Uterus (tissue), 4 donors: ENCODE results near the gene TDRD9. TPM values are rescaled to one million over a fixed set of nuclear protein-coding genes. Genes with fewer than 3 reads are reported as not detected.

Experiments
- DNase-seq, 2 donors: peaks; one replicate each; pipeline ENCODE4 v3.0.0-alpha.2; 2019 to 2020
- H3K27ac ChIP-seq, 2 donors: fragments of 200-600 bp; sonication (generic); 1 replicate in 1 of 2; 2 replicates in 1 of 2; pipeline ENCODE4 v1.5.1; 2016 to 2018
- H3K27me3 ChIP-seq, 2 donors: fragments of 200-600 bp; sonication (generic); one replicate each; pipeline ENCODE4 v1.5.1; 2018 to 2019; ENCODE audit warnings: control low read depth in 1 of 2
- H3K36me3 ChIP-seq, 2 donors: fragments of 200-600 bp; sonication (generic); one replicate each; pipeline ENCODE4 v1.5.1; 2019; ENCODE audit warnings: control low read depth in 1 of 2
- H3K4me1 ChIP-seq, 2 donors: fragments of 200-600 bp; sonication (generic); one replicate each; pipeline ENCODE4 v1.5.1; 2018 to 2019; ENCODE audit warnings: control low read depth in 1 of 2
- H3K4me3 ChIP-seq, 2 donors: fragments of 200-600 bp; sonication (generic); 1 replicate in 1 of 2; 2 replicates in 1 of 2; pipeline ENCODE4 v1.5.1; 2018 to 2019; ENCODE audit warnings: mild to moderate bottlenecking in 1 of 2
- H3K9me3 ChIP-seq, 2 donors: fragments of 200-600 bp; sonication (generic); one replicate each; pipeline ENCODE4 v1.5.1; 2019; ENCODE audit warnings: control low read depth in 1 of 2
- CTCF ChIP-seq, 4 experiments: fragments of 200-600 bp in 2 of 4; fragments of 450-650 bp in 2 of 4; sonication (generic) in 2 of 4; IDR thresholded peaks; one replicate each; pipeline ENCODE4 v1.5.1; 2016 to 2019; ENCODE audit warnings: antibody characterized with exemption in 4 of 4, mild to moderate bottlenecking in 2 of 4, moderate library complexity in 1 of 4
- POLR2A ChIP-seq, 2 donors: fragments of 450-650 bp; IDR thresholded peaks; one replicate each; pipeline ENCODE4 v1.6.1; 2016; ENCODE audit warnings: antibody characterized with exemption in 2 of 2, mild to moderate bottlenecking in 1 of 2, moderate library complexity in 1 of 2
- intact Hi-C: fragments of 100-400 bp; cut with DNase I; formaldehyde crosslinking; loops from one replicate; pipeline ENCODE4 v1.15.1; 2023; ENCODE audit warnings: low total_unique reads
- total RNA-seq, 4 donors: library from RNA; depleted of rRNA in 3 of 4; stranded (reverse); fragments of >200 nt in 3 of 4; gene quantifications; one replicate each; pipeline versions ENCODE4 v1.1.0 to v1.2.4, GENCODE V29; 2014 to 2023
- donor health status: DM: yes; HTN: yes; CAD: no.

Gene TDRD9
- total RNA-seq, 4 donors from 2014 or later, result 0.85 to 1.8 TPM; not detected in 2

GRCh38 chr14:104085032-104085888 is 157.0 kb downstream of the TDRD9 start, which contains the start of gene ASPG:
TSS of gene ASPG (plus strand) at chr14:104085700. CDS start at chr14:104085771, 71 bp downstream.
- DNase-seq, result peak; percentile 61
- Histone ChIP-seq H3K4me1 (peaks cover 0 to 3% of the 10 kb centered on the region in 2 donors), H3K9me3 (no peaks in the 10 kb centered on the region), H3K4me3 (peak within 1 kb of the TSS in 1 of 2 donors; percentile 51), H3K36me3 (no peaks in the 10 kb centered on the region), H3K27ac (peak within 1 kb of the TSS in 1 of 2 donors; percentile 77), H3K27me3 (no peaks in the 10 kb centered on the region)
- intact Hi-C loops, result no loop called here
- TF ChIP-seq POLR2A (IDR thresholded peaks at IDR 0.05), result no peak
- no peak for TF ChIP-seq CTCF (IDR thresholded peaks at IDR 0.05)

GRCh38 chr14:104085889-104086201 is 157.6 kb downstream of the TDRD9 start:
- H3K27ac ChIP-seq, result peak overlapping the region in 1 of 2 donors; percentile 66
- no peaks in the 10 kb centered on the region for H3K9me3 ChIP-seq
- H3K4me3 ChIP-seq, result peak overlapping the region in 1 of 2 donors; percentile 51
- intact Hi-C loops, result no loop called here
- H3K4me1 ChIP-seq, result peaks cover 0 to 3% of the 10 kb centered on the region in 2 donors
- TF ChIP-seq POLR2A (IDR thresholded peaks at IDR 0.05) (no peak), CTCF (IDR thresholded peaks at IDR 0.05) (no peak)
- H3K27me3 ChIP-seq, result no peaks in the 10 kb centered on the region
- DNase-seq, result no peak
- no peaks in the 10 kb centered on the region for H3K36me3 ChIP-seq

- peaks cover 0 to 3% of the 10 kb centered on the region in 2 donors for H3K4me1 ChIP-seq
- DNase-seq, result peak; percentile 14 to 15
- H3K36me3 ChIP-seq, result no peaks in the 10 kb centered on the region
- H3K4me3 ChIP-seq, result peak overlapping the region in 1 of 2 donors; percentile 51
- no peak for TF ChIP-seq CTCF (IDR thresholded peaks at IDR 0.05)
- TF ChIP-seq POLR2A (IDR thresholded peaks at IDR 0.05), result no peak
- H3K27me3 ChIP-seq, result no peaks in the 10 kb centered on the region
- H3K9me3 ChIP-seq, result no peaks in the 10 kb centered on the region
- H3K27ac ChIP-seq, result peak overlapping the region in 1 of 2 donors; percentile 66
- intact Hi-C loops, result no loop called here
Measured at GRCh38 chr14:104086210-104086660, 158.0 kb downstream of the TDRD9 start.

- TF ChIP-seq POLR2A (IDR thresholded peaks at IDR 0.05) (no peak), CTCF (IDR thresholded peaks at IDR 0.05) (no peak)
- H3K4me3 ChIP-seq, result no peak overlapping the region
- H3K4me1 ChIP-seq, result peaks cover 0 to 3% of the 10 kb centered on the region in 2 donors
- H3K36me3 ChIP-seq, result no peaks in the 10 kb centered on the region
- no peak overlapping the region for H3K27ac ChIP-seq
- H3K9me3 ChIP-seq, result no peaks in the 10 kb centered on the region
- DNase-seq, result peak in 1 of 2 donors; percentile 13
- intact Hi-C loops, result no loop called here
- H3K27me3 ChIP-seq, result no peaks in the 10 kb centered on the region
Measured at GRCh38 chr14:104086661-104087461, 158.6 kb downstream of the TDRD9 start.
